Osteocyte (in vitro differentiated cells): ENCODE measurements around the gene EPHA6. TPM values are rescaled to one million over a fixed set of nuclear protein-coding genes. Genes with fewer than 3 reads are reported as not detected.
"Not testable (repeated sequence)": the region's sequence is repeated elsewhere in the genome, so short reads cannot be mapped to it uniquely, and the experiment has no call there.

Experiments
- DNase-seq: peaks from one replicate; pipeline ENCODE4 v3.0.0; 2021; ENCODE audit warnings: mixed read lengths; ENCODE audit not compliant: unreplicated experiment; ENCODE audit errors: extremely low spot score
- H3K27ac Mint-ChIP-seq: one replicate; pipeline ENCODE4 v1.8.0; 2021; ENCODE audit warnings: mild to moderate bottlenecking, mixed read lengths; ENCODE audit not compliant: unreplicated experiment
- H3K27me3 Mint-ChIP-seq: one replicate; pipeline ENCODE4 v1.8.0; 2021; ENCODE audit warnings: mixed read lengths; ENCODE audit not compliant: unreplicated experiment
- H3K36me3 Mint-ChIP-seq: one replicate; pipeline ENCODE4 v1.8.0; 2021; ENCODE audit warnings: mixed read lengths; ENCODE audit not compliant: unreplicated experiment
- H3K4me1 Mint-ChIP-seq: one replicate; pipeline ENCODE4 v1.8.0; 2021; ENCODE audit warnings: mixed read lengths; ENCODE audit not compliant: unreplicated experiment
- H3K4me3 Mint-ChIP-seq: one replicate; pipeline ENCODE4 v1.8.0; 2021; ENCODE audit warnings: mild to moderate bottlenecking, moderate library complexity, mixed read lengths; ENCODE audit not compliant: unreplicated experiment
- H3K9me3 Mint-ChIP-seq: one replicate; pipeline ENCODE4 v1.8.0; 2021; ENCODE audit warnings: mixed read lengths; ENCODE audit not compliant: unreplicated experiment
- CTCF ChIP-seq: fragments of 200-600 bp; sonication (generic); IDR thresholded peaks from 2 replicates; pipeline ENCODE4 v1.5.0; 2021; ENCODE audit warnings: antibody characterized with exemption, mild to moderate bottlenecking, moderate library complexity
- total RNA-seq: library from RNA; stranded (reverse); gene quantifications from 2 replicates; pipeline ENCODE4 v1.2.1, GENCODE V29; 2021

EPHA6 gene
- total RNA-seq, 1 donor from 2014 or later = 0.51 TPM

GRCh38 chr3:96970211-96970610 lies 155.8 kb downstream of the EPHA6 start:
- Mint-ChIP-seq H3K4me3 (no peak overlapping the region), H3K9me3 (no peaks in the 10 kb centered on the region), H3K27ac (no peak overlapping the region), H3K36me3 (no peaks in the 10 kb centered on the region), H3K27me3 (no peaks in the 10 kb centered on the region), H3K4me1 (no peaks in the 10 kb centered on the region)
- no peak for TF ChIP-seq CTCF
- no peak for DNase-seq

GRCh38 chr3:96977671-96978070 lies 163.3 kb downstream of the EPHA6 start:
- no peak for DNase-seq
- H3K4me3 Mint-ChIP-seq = no peak overlapping the region
- H3K9me3 Mint-ChIP-seq = peaks cover under 1% of the 10 kb centered on the region
- no peak for TF ChIP-seq CTCF
- no peaks in the 10 kb centered on the region for H3K27me3 Mint-ChIP-seq
- H3K27ac Mint-ChIP-seq = no peak overlapping the region
- no peaks in the 10 kb centered on the region for H3K4me1 Mint-ChIP-seq
- H3K36me3 Mint-ChIP-seq = no peaks in the 10 kb centered on the region

- not testable (repeated sequence) for H3K4me1 Mint-ChIP-seq, H3K9me3 Mint-ChIP-seq, H3K36me3 Mint-ChIP-seq, DNase-seq, H3K4me3 Mint-ChIP-seq, H3K27ac Mint-ChIP-seq, H3K27me3 Mint-ChIP-seq
These were observed 169.3 kb downstream of the EPHA6 start for GRCh38 chr3:96983716-96984115.

- TF ChIP-seq CTCF = no peak
- H3K27me3 Mint-ChIP-seq = no peaks in the 10 kb centered on the region
- no peak for DNase-seq
- H3K27ac Mint-ChIP-seq = no peak overlapping the region
- H3K36me3 Mint-ChIP-seq = no peaks in the 10 kb centered on the region
- H3K4me1 Mint-ChIP-seq = no peaks in the 10 kb centered on the region
- H3K4me3 Mint-ChIP-seq = no peak overlapping the region
- H3K9me3 Mint-ChIP-seq = peaks cover 5% of the 10 kb centered on the region
These were observed 171.8 kb downstream of the EPHA6 start for GRCh38 chr3:96986241-96986640.

- Mint-ChIP-seq H3K4me1 (no peaks in the 10 kb centered on the region), H3K36me3 (no peaks in the 10 kb centered on the region), H3K4me3 (no peak overlapping the region), H3K27me3 (no peaks in the 10 kb centered on the region), H3K9me3 (no peaks in the 10 kb centered on the region), H3K27ac (no peak overlapping the region)
- DNase-seq = no peak
- TF ChIP-seq CTCF = no peak
These were observed 176.8 kb downstream of the EPHA6 start for GRCh38 chr3:96991231-96991630.

GRCh38 chr3:96991800-96992365 lies 177.5 kb downstream of the EPHA6 start:
- DNase-seq = no peak
- H3K36me3 Mint-ChIP-seq = no peaks in the 10 kb centered on the region

More at GRCh38 chr3:96991800-96992365, 177.5 kb downstream of the EPHA6 start:
- Mint-ChIP-seq H3K4me1 (no peaks in the 10 kb centered on the region), H3K27me3 (no peaks in the 10 kb centered on the region), H3K4me3 (no peak overlapping the region), H3K9me3 (no peaks in the 10 kb centered on the region), H3K27ac (no peak overlapping the region)
- no peak for TF ChIP-seq CTCF
